GM18517 (cell line): ENCODE data around the gene DMKN.

Experiments
- ATAC-seq: cut with Tn5 transposase; IDR thresholded peaks from one replicate; pipeline ENCODE4 v1.9.1; 2021; ENCODE audit warnings: mild to moderate bottlenecking, moderate library complexity; ENCODE audit not compliant: unreplicated experiment

Gene DMKN

GRCh38 chr19:35528218-35529038 is 15.0 kb upstream of the DMKN start, which contains the start of gene SBSN:
Gene SBSN (minus strand): TSS chr19:35528311. CDS start chr19:35528281, 30 bp downstream.
- no peak for ATAC-seq

GRCh38 chr19:35525873-35526272 is 12.4 kb upstream of the DMKN start:
- ATAC-seq, result no peak

- no peak for ATAC-seq
Observed at GRCh38 chr19:35524181-35524837, 10.9 kb upstream of the DMKN start.

GRCh38 chr19:35522745-35523327 is 9.4 kb upstream of the DMKN start:
- no peak for ATAC-seq

GRCh38 chr19:35521124-35521743 is 7.8 kb upstream of the DMKN start:
- ATAC-seq, result no peak

- ATAC-seq, result no peak
Observed at GRCh38 chr19:35519291-35519690, 5.8 kb upstream of the DMKN start.

- ATAC-seq, result no peak
Observed at GRCh38 chr19:35518313-35518712, 4.9 kb upstream of the DMKN start.

- ATAC-seq, result no peak
Observed at GRCh38 chr19:35517342-35517741, 3.9 kb upstream of the DMKN start.

- no peak for ATAC-seq
Observed at GRCh38 chr19:35516310-35516709, 2.9 kb upstream of the DMKN start.

- ATAC-seq, result no peak
Observed at GRCh38 chr19:35514282-35514809, 897 bp upstream of the DMKN start.

- no peak for ATAC-seq
Observed at GRCh38 chr19:35512831-35513627, 420 bp downstream of the DMKN start.

GRCh38 chr19:35511337-35511736 is 2.1 kb downstream of the DMKN start:
- no peak for ATAC-seq

GRCh38 chr19:35510626-35510964 is 2.9 kb downstream of the DMKN start:
- ATAC-seq, result no peak

GRCh38 chr19:35509861-35510625 is 3.4 kb downstream of the DMKN start:
- ATAC-seq, result no peak

GRCh38 chr19:35509018-35509652 is 4.3 kb downstream of the DMKN start:
- no peak for ATAC-seq

- no peak for ATAC-seq
Observed at GRCh38 chr19:35508129-35508528, 5.3 kb downstream of the DMKN start.

- ATAC-seq, result no peak
Observed at GRCh38 chr19:35507561-35507960, 5.9 kb downstream of the DMKN start.

GRCh38 chr19:35506011-35506410 is 7.4 kb downstream of the DMKN start:
- no peak for ATAC-seq

- ATAC-seq, result no peak
Observed at GRCh38 chr19:35502751-35503150, 10.7 kb downstream of the DMKN start.
